NCI-H1092 treated with DMSO at 0.1 percent for 48 hours (cell line): ENCODE results near the gene TMEM69.
"Not testable (repeated sequence)": the region's sequence is repeated elsewhere in the genome, so short reads cannot be mapped to it uniquely, and the experiment has no call there.

Source experiments
- DNase-seq: peaks from one replicate; lab custom pipeline; 2025; lab: John Stamatoyannopoulos, UW

The TMEM69 gene, protein sequence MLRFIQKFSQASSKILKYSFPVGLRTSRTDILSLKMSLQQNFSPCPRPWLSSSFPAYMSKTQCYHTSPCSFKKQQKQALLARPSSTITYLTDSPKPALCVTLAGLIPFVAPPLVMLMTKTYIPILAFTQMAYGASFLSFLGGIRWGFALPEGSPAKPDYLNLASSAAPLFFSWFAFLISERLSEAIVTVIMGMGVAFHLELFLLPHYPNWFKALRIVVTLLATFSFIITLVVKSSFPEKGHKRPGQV

DNA sequence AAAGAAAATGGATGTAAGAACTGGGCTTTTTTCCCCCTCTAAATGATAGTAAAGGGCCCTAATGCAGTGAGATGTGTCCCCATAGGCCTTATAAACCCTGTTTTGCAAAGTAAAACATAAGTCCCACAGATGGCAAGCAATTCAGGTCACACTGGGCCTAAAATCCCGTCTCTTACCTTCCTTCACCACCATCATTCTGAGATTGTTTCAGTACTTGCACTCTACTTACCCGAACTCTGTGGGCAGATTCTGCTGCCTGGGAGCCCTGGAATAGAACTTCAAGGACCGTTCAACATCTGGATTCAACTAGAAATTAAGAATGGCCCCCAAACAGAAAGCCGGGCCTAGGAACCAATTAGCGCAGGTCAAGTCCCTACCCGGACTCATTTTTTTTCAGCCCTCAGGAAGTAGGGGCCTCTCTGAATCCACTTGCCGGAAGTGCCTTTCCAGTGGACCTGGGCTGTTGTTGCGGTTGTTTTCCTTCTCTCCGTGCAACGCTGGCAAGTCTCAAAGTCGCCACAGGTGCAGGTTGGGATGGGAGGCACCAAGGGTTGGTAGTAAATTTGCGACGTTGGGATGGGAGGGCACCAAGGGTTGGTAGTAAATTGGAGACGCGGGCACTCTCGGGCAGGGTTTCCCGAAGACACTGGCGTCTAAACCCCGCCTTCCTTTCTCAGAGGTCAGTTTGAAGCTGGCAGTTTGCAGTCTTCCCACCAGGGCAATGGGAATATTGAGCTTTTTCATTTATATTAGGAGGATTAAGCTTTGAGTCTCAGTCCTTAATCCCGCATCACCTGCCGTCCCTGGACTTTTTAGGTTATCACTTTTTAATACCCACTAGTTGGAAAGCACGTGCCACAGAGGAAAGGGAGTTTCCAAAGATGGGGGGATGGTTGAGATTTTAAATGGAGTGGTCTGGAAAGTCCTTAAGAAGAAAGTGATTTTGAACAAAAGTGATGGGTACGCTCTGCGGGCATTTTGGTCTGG lies at the start of gene TMEM69:
TSS of gene TMEM69 (plus strand) at position 428 of the 987 bp plus-strand sequence. CDS start 2,888 bp downstream, outside the sequence.
- DNase-seq = peak; percentile 97

DNA sequence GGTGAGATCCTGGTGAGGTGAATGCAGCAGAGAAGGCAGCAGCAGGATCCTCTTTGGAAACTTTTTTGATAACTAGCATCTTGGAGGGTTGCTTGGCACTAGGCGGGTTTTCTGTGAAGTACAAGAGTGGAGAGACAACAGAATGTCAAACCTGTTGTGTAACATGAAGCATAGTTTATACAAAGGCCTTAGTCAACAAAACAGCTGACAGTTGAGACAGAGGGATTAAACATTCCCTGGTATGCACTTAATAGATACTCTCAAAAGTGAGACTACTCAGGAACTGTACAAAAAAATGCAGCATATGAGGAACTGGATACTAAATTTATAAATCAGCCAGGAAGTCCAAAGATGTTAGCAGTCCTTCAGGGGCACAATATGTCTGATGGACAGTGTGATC lies 47.7 kb upstream of the TMEM69 start:
- DNase-seq = no peak

DNA sequence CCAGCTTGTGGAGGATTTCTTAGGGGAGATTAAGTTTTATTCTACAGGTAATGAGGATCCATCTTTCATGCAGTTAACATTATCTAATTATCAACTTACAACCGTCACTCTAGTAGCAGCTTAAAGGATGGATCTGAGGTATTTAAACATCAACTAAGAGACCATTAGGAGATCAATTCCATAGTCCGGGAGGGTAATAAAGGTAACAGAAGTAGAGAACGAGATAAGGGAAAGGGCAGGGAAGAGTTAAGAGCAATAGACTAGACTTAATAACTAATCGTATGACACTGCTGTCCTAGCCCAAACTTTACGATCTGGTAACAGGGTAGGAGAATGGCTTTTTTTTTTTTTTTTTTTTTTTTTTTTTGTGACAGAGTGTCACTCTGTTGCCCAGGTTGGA lies 44.7 kb upstream of the TMEM69 start:
- no peak for DNase-seq

DNA sequence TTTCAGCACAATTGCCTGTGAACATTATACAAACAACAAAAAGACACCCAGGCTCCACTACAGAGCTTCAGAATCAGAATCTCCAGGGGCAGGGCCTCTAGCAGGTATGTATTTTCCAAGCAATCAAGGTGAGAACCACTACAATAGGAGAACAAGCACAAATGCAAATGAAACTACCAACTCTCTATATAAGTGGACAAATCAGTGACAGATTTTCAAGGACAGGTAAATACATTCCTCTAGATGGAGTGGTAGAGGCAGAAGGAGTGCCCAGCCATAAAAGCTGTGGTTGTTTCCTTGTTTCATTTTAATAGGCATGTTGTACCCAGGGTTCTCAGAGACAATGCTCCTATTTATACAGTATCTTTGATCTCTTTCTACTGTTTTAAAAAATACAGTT lies 44.0 kb upstream of the TMEM69 start:
- DNase-seq = no peak

DNA sequence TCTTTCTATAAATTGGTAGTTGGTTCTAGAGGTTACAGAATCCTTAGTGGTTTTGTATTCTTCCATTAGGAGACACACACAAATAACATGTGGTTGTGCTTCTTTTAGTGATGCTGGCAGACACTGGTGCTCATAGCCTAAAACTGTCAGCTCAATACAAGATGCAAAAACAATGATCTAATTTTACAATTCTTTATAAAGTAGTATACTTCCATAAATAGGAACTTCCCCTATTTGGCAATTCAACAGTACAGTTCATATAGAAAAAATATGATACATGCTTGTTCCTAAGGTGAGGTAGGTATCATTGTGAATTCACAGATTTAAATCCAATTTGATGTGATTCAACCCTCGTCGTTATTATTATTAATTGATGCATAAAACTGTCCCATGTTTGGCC lies 43.3 kb upstream of the TMEM69 start:
- no peak for DNase-seq

DNA sequence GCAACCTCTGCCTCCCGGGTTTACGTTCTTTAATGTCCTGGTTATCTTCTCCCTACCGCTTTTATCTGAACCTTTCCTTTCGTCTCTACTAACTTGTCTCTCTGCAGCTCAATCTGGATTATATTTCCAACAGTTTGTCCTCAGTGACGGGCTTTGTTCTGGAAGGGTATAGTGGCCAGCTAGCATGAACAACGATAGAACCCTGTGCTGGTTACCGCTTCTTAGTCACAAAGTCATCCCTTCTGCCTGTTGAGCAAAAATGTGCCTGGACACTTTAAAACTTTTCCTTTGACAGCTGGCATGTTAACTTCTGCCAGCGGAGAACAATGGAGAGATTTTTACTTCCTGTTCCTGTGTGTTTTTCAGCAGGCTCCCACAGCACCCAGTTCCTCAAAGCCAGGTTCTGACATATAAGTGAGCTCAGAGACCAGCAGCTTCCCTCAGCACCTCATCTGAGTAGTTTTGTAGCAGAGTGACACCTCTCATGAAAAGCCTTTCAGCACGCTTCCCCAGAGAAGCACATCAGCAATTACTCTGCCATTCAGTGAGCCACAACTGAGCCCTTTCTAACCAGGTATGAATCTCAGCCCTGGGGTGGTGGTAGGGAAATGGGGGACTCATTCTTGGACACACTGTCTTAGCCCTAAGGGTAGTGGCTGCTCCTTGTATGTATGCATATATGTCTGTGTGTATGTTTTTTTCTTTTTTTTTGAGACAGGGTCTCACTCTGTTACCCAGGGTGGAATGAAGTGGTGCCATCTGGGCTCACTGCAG lies 40.5 kb upstream of the TMEM69 start:
- DNase-seq = no peak

DNA sequence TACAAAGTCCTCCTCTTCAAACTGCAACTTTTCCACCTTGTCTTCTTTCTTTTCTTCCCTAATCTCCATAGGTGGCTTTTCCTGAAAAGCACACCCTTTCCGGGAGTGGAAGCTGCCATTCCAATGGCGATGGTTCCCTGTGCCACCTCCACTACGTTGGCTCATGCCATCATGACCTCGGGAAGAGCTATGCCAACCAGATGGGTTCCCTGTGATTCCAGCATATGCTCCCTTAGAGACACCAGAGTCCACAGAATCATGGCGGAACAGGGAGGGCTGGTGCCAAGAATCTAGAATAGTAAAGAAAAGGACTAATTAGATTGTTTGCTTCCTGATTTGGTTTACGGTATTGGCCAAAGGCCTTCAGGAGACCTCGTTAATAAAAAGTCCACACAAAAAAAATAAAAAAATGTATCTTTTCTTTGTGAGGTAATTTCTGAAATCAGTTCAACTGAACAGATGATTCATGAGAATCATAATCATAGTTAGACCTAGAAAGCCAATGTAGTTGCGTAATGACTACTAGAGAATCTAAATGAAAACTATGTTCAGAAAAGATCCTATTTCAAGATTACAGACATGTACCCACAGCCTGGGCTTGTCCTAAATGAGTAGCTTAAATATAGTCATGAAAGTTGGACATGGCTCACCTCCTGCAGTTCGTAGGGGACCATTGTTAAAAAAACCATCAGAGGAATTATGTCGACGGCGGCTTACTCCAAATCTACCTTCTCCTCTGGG lies 33.3 kb upstream of the TMEM69 start:
- DNase-seq = no peak

DNA sequence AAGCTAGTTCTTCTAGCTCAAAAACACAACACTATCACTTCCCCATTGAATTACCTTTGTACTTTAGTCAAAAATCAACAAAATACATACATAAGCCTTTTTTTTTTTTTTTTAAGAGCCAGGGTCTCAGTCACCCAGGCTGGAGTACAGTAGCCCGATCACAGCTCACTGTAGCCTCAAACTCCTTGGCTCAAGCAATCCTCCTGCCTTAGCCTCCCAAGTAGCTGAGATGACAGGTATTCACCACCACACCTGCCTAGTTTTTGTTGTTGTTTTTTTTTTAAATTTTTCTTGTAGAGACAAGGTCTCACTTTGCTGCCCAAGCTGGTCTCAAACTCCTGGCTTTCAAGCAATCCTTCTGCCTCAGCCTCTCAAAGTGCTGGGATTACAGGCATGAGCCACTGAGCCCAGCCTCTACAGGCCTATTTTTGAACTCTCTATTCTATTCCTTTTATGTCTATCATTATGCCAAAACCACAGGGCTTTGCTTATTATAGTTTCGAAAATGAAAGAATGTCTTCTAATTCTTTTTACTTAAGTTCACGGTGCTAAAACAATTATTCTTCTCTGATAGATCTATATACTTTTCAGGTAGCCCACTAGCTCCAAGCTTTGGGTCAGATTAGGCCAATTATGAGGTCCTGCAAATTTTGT lies 31.3 kb upstream of the TMEM69 start:
- DNase-seq = no peak

DNA sequence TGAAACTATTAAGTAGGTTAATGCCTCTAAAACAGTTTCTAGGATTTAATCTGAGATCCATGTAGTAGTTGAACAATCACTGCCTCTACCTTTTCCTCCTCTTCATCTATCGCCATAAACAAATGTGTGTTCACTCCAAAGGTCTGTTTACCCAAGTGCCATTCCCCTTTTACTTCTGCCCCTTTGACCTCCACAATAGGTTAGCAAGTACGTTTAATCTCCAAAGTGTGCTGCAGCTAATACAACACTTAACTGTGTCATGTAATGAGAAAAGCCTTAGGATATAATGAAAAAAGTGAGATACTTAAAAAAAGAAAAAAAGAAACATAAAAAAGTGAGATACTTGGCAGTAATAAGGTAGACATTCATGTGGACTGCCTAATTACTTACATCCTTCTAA lies 29.8 kb upstream of the TMEM69 start:
- DNase-seq = no peak

DNA sequence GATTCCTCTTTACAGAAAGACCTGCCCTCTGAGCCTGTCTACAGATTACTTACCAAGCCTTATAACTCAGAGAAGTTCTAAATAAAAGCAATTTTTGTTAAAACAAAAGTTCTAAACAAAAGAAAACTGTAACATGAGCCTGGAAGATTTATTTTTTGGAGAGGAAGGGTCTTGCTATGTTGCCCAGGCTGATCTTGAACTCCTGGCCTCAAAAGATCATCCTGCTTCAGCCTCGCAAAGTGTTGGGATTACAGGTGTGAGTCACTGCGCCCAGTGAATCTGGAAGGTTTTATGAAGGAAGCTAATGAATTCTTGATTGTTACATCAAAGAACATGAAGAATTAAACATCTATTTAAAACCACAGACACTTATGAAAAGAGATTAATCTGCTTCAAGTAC lies 28.8 kb upstream of the TMEM69 start:
- no peak for DNase-seq

DNA sequence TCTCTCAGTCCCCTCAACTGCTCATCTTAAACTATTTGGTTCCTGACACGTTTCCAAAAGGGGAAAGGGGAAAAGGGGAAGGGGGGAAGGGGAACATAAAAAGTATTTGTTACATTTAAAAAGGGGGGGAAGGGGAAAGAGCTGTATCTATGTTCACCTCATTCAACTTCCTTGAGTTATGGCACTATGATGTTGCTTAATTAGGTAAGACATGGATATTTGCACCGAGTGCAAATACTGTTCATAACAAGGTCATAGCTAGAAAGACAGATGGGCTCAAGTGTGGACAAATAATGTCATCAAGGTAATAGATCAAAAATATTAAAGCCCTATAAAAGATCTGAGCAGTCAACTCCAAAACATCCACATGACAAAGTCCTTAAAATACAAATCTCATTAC lies 27.6 kb upstream of the TMEM69 start:
- no peak for DNase-seq

DNA sequence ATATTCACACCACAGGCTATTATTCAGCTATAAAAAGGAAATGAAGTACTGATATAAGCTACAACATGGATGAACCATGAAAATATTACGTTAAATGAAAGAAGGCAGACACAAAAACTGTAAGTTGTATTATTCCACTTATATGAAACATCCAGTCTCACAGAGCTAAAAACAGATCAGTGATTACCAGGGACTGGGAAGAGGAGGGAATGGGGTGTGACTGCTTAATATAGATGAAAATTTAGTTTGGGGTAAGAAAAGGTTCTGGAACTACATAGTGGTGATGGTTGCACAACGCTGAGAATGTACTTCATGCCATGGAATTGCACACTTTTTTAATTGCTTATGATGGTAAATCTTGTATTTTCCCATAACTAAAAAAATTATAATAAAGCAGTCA lies 21.1 kb upstream of the TMEM69 start:
- no peak for DNase-seq

DNA sequence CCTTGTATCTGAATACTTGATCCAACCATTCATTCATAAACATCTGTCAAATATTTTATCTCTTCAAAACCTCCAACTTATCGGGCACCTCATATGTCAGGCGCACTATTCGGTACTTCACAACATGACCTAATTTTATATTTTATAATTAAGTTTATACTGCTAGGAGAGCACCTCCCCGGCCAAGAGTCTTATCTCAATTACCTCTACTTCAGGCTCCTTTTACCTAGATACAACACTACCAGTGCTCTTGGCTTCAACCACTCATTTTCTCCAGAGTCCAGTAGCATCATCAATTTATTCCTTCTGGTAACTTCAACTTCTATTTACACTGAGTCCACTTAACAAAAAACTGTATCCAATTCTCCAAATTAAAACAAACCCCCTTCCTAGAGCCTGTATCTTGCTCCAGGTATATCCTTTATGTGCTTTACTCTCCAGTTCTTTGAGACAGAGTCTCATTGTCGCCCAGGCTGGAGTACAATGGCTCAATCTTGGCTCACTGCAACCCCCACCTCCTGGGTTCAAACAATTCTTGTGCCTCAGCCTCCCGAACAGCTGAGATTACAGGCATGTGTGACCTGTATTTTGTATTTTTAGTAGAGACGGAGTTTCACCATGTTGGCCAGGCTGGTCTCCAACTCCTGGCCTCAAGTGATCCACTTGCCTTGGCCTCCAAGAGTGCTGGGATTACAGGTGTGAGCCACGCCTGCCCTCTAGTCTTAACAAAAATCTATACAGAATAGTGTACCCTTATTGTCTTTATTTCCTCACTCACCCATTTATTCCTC lies 20.5 kb upstream of the TMEM69 start:
- no peak for DNase-seq

DNA sequence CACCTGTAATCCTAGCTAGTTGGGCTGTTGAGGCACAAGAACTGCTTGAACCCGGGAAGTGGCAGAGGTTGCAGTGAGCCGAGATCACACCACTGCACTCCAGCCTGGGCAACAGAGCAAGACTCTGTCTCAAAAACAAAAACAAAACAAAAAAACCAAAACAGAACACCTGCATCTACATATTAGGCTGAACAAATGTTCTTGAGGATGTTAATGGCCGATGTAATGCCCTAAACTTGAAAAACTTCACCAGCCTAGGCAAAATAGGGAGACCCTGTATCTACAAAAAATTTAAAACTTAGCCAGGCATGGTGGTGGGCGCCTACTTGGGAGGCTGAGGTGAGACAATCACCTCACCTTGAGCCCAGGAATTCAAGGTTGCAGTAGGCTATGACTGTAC lies 19.5 kb upstream of the TMEM69 start:
- DNase-seq = no peak

DNA sequence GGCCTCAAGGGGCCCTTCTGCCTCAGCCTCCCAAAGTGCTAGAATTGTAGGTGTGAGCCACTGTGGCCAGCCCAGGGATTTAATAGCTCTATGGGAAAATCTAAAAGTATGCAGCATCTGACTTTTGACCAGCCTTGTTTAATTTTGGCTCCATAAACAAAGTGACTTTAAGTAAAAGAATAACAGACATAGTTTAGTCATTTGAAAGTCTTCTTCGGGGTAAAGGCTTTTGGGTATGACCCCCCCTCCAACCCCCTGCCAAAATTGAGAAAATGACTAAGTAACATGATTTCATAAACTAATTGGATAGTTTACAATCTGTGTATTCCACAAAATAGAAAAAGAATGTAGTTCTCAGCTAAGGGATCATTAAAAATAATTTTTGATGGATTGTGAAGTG lies 18.6 kb upstream of the TMEM69 start:
- no peak for DNase-seq

DNA sequence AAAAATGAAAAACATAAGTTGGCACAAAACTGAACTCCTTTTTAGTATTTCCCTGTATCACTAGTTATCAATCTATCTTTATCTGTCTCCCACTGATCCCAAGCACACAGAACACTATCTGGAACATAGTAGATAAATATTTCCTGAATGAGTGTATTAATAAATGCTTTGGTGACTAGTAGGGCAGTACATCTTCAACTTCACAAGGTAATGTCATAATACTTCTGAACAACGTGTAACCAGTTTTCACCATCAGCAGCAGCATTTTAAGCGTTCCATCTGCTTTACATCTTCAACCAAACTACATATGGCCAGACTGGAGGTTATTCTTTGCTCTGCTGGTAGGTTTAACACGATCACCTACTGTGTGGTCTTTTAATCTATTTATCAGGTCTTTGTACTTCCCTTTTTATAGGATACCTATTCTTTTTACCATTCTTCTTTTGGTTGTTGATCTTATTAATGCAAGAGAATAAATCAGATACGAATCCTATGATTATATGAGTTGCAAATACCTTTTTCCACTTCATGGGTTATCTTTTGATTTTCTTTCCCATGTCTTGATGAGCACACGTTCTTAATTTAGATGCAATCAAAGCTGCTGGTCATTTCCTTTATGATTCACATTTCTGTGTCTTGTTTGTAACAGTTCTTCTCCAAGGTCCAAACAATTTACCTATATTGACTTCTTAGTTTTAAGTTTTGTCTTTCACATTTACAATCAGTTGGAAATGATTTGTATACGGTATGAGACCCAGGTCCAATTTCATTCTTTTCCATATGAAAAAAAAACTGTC lies 17.9 kb upstream of the TMEM69 start:
- no peak for DNase-seq

DNA sequence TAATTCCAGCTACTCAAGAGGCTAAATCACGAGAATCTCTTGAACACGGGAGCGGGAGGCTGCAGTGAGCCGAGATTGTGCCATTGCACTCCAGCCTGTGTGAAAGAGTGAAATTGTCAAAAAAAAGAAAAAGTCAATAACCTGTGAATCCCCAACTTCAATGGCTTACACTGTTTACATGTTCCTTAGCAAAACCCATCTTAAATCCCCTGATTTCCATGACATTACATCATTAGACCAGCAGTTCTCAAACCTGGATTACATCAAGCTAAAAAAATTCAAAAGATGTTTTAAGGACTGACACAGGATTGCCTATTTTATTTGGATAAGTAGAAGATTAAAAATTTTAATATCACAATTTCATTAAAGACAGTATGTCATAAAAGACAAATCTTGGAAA lies 14.0 kb upstream of the TMEM69 start:
- DNase-seq = no peak

DNA sequence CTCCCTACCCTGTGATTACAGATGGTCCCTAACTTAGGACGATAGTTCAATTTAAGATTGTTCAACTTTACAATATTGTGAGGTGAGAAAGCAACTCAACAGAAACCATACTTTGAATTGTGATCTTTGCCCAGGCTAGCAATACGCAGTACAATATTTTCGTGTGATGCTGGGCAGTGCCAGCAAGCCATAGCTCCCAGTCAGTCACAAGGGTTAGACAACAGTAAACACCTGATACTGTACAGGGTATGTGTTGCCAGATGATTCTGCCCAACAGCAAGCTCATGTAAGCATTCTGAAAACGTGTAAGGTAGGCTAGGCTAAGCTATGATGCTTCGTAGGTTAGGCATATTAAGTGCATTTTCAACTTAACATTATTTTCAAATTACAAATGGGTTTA lies 13.5 kb upstream of the TMEM69 start:
- no peak for DNase-seq

DNA sequence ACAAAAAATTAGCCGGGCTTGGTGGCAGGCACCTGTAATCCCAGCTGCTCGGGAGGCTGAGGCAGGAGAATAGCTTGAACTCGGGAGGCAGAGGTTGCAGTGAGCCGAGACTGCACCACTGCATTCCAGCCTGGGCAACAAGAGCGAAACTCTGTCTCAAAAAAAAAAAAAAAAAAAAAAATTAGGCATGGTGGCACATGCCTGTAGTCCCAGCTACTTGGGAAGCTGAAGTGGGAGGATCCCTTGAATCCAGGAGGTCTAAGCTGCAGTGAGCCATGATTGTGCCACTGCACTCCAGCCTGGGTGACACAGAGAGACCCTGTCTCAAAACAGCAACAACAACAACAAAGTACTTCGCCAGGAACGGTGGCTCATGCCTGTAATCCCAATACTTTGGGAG lies 11.4 kb upstream of the TMEM69 start:
- not testable (repeated sequence) for DNase-seq
